NT2/D1 (cell line): ENCODE data around the gene SLC8B1.

Source experiments
- SUZ12 ChIP-seq: IDR thresholded peaks from 2 replicates; pipeline ENCODE4 v1.6.1; 2011; ENCODE audit not compliant: insufficient read length, insufficient read depth; ENCODE audit errors: extremely low read depth
- YY1 ChIP-seq: IDR thresholded peaks from 2 replicates; pipeline ENCODE4 v1.6.1; 2011; ENCODE audit not compliant: insufficient read length, insufficient read depth
- ZNF274 ChIP-seq: IDR thresholded peaks from 2 replicates; pipeline ENCODE4 v1.6.1; 2011; ENCODE audit warnings: mild to moderate bottlenecking, low read depth, low read length

DNA sequence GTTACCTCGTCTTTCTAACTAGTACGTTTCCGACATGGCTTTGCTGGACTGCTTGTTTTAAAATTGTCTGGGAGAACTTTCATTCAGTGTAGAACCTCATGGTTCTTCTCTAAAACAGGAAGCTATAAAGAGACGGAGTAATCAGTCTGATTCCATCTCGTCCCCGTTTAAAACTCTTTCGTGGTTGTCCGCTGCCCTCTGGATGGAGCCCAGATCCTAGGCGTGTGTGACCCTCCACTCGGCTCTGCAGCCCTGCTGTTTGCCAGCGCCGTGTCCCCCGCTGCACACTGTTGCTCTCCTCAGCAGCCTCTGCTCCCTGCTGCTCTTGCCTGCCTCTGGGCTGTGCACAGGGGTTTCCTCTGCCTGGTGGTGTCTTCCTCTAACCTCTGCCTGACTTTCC, 50.2 kb downstream of the SLC8B1 start:
- TF ChIP-seq ZNF274 (no peak), YY1 (no peak), SUZ12 (no peak)
